PC-3 (cell line): ENCODE results near the gene SNX9. TPM values are rescaled to one million over a fixed set of nuclear protein-coding genes. Genes with fewer than 3 reads are reported as not detected.

ENCODE experiments used
- ATAC-seq: fragments of 200-7000 bp; cut with Tn5 transposase; 2 replicates; pipeline ENCODE4 v1.9.1; 2020; ENCODE audit warnings: mild to moderate bottlenecking, moderate library complexity
- BruUV-seq: library from RNA; stranded (reverse); fragments of 400-500 nt; replicated peaks from 2 replicates; lab custom pipeline; 2021; lab: Mats Ljungman, UMichigan
- CTCF ChIA-PET: fragments of 300-600 bp; sonication (Branson Sonifier 250); formaldehyde crosslinking; loops from one replicate; lab custom pipeline; 2022; ENCODE audit warnings: antibody characterized with exemption; lab: Charles Lee
- POLR2A ChIA-PET: fragments of 300-600 bp; sonication (Branson Sonifier 250); formaldehyde crosslinking; loops from one replicate; lab custom pipeline; 2022; ENCODE audit warnings: antibody characterized with exemption; ENCODE audit not compliant: unreplicated experiment; lab: Charles Lee
- DNase-seq: peaks from one replicate; pipeline ENCODE4 v3.0.0-alpha.2; 2015
- H2AFZ ChIP-seq: fragments of 300-600 bp; sonication (generic); 2 replicates; pipeline ENCODE4 v1.6.0; 2016; ENCODE audit warnings: antibody characterized with exemption, low read length
- H3F3A ChIP-seq: fragments of 300-600 bp; sonication (generic); one replicate; pipeline ENCODE4 v1.6.0; 2017; ENCODE audit warnings: antibody characterized with exemption, low read length, control low read depth, mild to moderate bottlenecking; ENCODE audit not compliant: unreplicated experiment
- H3K27ac ChIP-seq: fragments of 300-600 bp; sonication (generic); 2 replicates; pipeline ENCODE4 v1.5.1; 2016; ENCODE audit warnings: mild to moderate bottlenecking, low read length
- H3K27me3 ChIP-seq: fragments of 300-600 bp; sonication (generic); 2 replicates; pipeline ENCODE4 v1.6.1; 2016; ENCODE audit warnings: low read length, mixed read lengths
- H3K36me3 ChIP-seq: fragments of 300-600 bp; sonication (generic); 2 replicates; pipeline ENCODE4 v1.6.1; 2016; ENCODE audit warnings: low read depth, mixed run types, low read length, mixed read lengths
- H3K4me1 ChIP-seq: fragments of 300-600 bp; sonication (generic); 2 replicates; pipeline ENCODE4 v1.5.1; 2016; ENCODE audit warnings: low read length; ENCODE audit not compliant: insufficient read depth
- H3K4me2 ChIP-seq: fragments of 300-600 bp; sonication (generic); 2 replicates; pipeline ENCODE4 v1.6.0; 2016; ENCODE audit warnings: low read length
- H3K4me3 ChIP-seq: fragments of 300-600 bp; sonication (generic); 2 replicates; pipeline ENCODE4 v1.5.1; 2016; ENCODE audit warnings: mild to moderate bottlenecking, low read length, mixed read lengths
- H3K79me2 ChIP-seq: fragments of 300-600 bp; sonication (generic); 2 replicates; pipeline ENCODE4 v1.6.1; 2017; ENCODE audit warnings: low read length, mixed read lengths
- H3K9ac ChIP-seq: fragments of 300-600 bp; sonication (generic); 2 replicates; pipeline ENCODE4 v1.6.0; 2016; ENCODE audit warnings: mild to moderate bottlenecking, low read length
- H3K9me2 ChIP-seq: fragments of 300-600 bp; sonication (generic); replicated peaks from 2 replicates; pipeline ENCODE4 v1.6.1; 2016; ENCODE audit warnings: mixed run types, low read length, mixed read lengths
- H3K9me3 ChIP-seq: fragments of 300-600 bp; sonication (generic); 2 replicates; pipeline ENCODE4 v1.6.1; 2016; ENCODE audit warnings: low read length, mixed read lengths
- H4K20me1 ChIP-seq: fragments of 300-600 bp; sonication (generic); 2 replicates; pipeline ENCODE4 v1.6.1; 2016; ENCODE audit warnings: low read length, mixed read lengths
- EZH2 ChIP-seq: fragments of 300-600 bp; sonication (generic); IDR thresholded peaks from one replicate; pipeline ENCODE4 v1.6.1; 2017; ENCODE audit warnings: antibody characterized with exemption, mild to moderate bottlenecking, low read length; ENCODE audit not compliant: unreplicated experiment
- EZH2phosphoT487 ChIP-seq: fragments of 300-600 bp; sonication (generic); IDR thresholded peaks from 2 replicates; pipeline ENCODE4 v1.6.1; 2018; ENCODE audit warnings: mild to moderate bottlenecking, antibody characterized with exemption, low read length, borderline replicate concordance
- intact Hi-C: fragments of 100-400 bp; cut with micrococcal nuclease; formaldehyde crosslinking; loops from 2 replicates; pipeline ENCODE4 v1.9.0; 2023
- total RNA-seq: library from RNA; depleted of rRNA; stranded (reverse); fragments of >200 nt; gene quantifications from 2 replicates; pipeline ENCODE4 v1.2.3, GENCODE V29; 2014
- TF ChIP-seq, protein P1 (sequence below): fragments of 300-600 bp; sonication (generic); conservative IDR thresholded peaks from 2 replicates; pipeline ENCODE4 v1.5.1; 2017; ENCODE audit warnings: antibody characterized with exemption, low read depth, mild to moderate bottlenecking, low read length

SNX9 gene
- total RNA-seq, 1 experiment from 2014 or later, result 18.0 TPM

DNA sequence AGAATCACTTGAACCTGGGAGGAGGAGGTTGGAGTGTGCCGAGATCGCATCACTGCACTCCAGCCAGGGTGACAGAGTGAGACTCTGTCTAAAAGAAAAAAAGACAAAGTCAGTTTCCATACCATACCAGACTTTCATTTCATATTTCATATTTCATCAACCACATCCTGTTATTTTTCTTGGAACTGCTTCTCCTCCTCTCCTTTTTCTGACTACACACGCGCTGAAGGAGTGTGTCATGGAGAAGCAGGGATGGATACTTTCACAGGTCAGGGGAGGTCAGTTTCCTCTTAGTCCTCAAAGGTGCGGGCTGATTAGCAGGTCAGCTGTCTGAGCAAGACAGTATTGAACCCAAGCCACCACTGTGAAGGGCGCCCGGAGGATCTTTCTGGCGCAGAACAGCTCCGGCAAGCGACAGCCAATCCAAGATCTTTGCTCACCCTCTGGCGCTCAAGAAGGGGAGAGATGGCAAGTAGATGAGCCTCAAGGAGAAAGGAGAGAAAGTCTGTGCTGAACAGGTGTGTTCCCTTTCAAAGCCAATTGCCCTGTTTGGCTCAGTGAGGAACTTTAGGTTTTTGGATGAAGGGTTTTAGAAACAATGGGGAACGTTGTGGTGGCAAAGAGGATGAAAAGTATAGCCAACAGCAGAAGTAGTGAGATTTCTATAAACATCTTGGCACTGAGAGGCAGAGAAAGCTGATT, 139.7 kb downstream of the SNX9 start:
- TF ChIP-seq, protein P1, sequence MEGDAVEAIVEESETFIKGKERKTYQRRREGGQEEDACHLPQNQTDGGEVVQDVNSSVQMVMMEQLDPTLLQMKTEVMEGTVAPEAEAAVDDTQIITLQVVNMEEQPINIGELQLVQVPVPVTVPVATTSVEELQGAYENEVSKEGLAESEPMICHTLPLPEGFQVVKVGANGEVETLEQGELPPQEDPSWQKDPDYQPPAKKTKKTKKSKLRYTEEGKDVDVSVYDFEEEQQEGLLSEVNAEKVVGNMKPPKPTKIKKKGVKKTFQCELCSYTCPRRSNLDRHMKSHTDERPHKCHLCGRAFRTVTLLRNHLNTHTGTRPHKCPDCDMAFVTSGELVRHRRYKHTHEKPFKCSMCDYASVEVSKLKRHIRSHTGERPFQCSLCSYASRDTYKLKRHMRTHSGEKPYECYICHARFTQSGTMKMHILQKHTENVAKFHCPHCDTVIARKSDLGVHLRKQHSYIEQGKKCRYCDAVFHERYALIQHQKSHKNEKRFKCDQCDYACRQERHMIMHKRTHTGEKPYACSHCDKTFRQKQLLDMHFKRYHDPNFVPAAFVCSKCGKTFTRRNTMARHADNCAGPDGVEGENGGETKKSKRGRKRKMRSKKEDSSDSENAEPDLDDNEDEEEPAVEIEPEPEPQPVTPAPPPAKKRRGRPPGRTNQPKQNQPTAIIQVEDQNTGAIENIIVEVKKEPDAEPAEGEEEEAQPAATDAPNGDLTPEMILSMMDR, result no peak
- TF ChIP-seq EZH2, result no peak
- TF ChIP-seq EZH2phosphoT487, result no peak

DNA sequence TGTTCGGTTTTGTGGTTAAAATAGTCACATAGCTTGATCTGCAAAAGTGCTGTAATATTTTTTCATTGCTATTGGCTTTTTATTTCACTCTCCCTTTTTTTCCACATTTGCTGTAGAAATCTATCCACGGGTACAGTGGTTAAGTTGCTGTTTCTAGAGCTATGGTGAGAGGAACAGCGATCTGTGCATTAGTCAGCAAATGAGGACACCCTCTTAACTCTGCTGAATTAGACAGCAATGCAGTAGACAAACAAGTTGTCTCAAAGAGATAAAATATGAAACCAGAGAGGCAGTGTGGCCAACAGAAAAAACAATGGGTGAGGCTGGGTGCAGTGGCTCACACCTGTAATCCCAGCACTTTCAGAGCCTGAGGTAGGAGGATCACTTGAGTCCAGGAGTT, 141.1 kb downstream of the SNX9 start:
- no peak overlapping the region for H3K9ac ChIP-seq
- no peak overlapping the region for H3K4me3 ChIP-seq
- no peak overlapping the region for H3K4me2 ChIP-seq
- DNase-seq, result no peak
- ChIA-PET POLR2A (no interaction called here), CTCF (no interaction called here)
- H3K27me3 ChIP-seq, result no peaks in the 10 kb centered on the region
- H3K27ac ChIP-seq, result no peak overlapping the region
- H3K4me1 ChIP-seq, result peaks cover under 1% of the 10 kb centered on the region; the same call in 1 of the 2 replicates
- no peaks in the 10 kb centered on the region for H3K36me3 ChIP-seq
- H2AFZ ChIP-seq, result no peak overlapping the region
- no TSS peak for BruUV-seq
- TF ChIP-seq EZH2phosphoT487 (no peak), EZH2 (no peak)
- TF ChIP-seq, protein P1, result no peak
- no peak for ATAC-seq
- 0 out of 2 replicates have a peak, but pooled peaks cover 2% of the 10 kb centered on the region for H3K9me3 ChIP-seq
- no peaks in the 10 kb centered on the region for H3F3A ChIP-seq
- no peaks in the 10 kb centered on the region for H4K20me1 ChIP-seq
- intact Hi-C loops, result no loop called here
- H3K9me2 ChIP-seq, result no peaks in the 10 kb centered on the region
- no peaks in the 10 kb centered on the region for H3K79me2 ChIP-seq

More for the DNA sequence above, 139.7 kb downstream of the SNX9 start:
- Histone ChIP-seq H3F3A (no peaks in the 10 kb centered on the region), H3K9me2 (no peaks in the 10 kb centered on the region), H3K27me3 (no peaks in the 10 kb centered on the region), H3K4me1 (no peaks in the 10 kb centered on the region), H3K9ac (no peak overlapping the region), H3K4me3 (no peak overlapping the region), H3K36me3 (no peaks in the 10 kb centered on the region), H3K9me3 (0 out of 2 replicates have a peak, but pooled peaks cover 4% of the 10 kb centered on the region), H3K4me2 (no peak overlapping the region), H3K79me2 (no peaks in the 10 kb centered on the region), H3K27ac (no peak overlapping the region), H2AFZ (no peak overlapping the region), H4K20me1 (no peaks in the 10 kb centered on the region)
- intact Hi-C loops, result no loop called here
- DNase-seq, result no peak
- ChIA-PET POLR2A (no interaction called here), CTCF (no interaction called here)
- no peak for ATAC-seq
- no TSS peak for BruUV-seq

DNA sequence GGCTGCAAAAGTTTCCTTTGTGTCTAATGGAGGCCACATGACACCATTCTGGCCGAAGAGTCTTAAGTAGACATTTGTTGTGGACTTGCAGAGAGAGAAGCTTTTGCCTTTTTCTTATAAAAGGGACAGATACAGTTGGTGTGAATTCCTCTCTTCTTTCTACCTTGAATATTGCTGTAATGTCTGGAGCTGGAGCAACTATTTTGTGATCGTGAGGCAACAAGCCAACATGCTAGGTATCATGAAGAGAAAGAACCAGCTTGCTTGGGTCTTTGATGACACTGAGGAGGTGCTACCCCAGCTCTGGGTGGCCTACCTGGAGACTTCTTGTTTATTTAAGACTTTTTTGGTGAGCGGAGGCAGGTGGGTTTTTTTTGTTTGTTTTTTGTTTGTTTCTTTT, 142.3 kb downstream of the SNX9 start:
- Histone ChIP-seq H3K27me3 (no peaks in the 10 kb centered on the region), H3K36me3 (no peaks in the 10 kb centered on the region), H3K9me2 (no peaks in the 10 kb centered on the region), H3K4me2 (no peak overlapping the region), H3K9me3 (no peaks in the 10 kb centered on the region), H3K79me2 (no peaks in the 10 kb centered on the region), H3K4me1 (peaks cover 4% of the 10 kb centered on the region; the same call in 1 of the 2 replicates), H3F3A (no peaks in the 10 kb centered on the region), H3K4me3 (no peak overlapping the region), H3K27ac (no peak overlapping the region), H3K9ac (no peak overlapping the region), H4K20me1 (no peaks in the 10 kb centered on the region), H2AFZ (no peak overlapping the region)
- no peak for ATAC-seq
- DNase-seq, result no peak
- ChIA-PET POLR2A (no interaction called here), CTCF (no interaction called here)
- intact Hi-C loops, result no loop called here
- BruUV-seq, result no TSS peak
- no peak for TF ChIP-seq EZH2
